Measurements from ENCODE around the gene MACROD2.

The MACROD2 gene

DNA sequence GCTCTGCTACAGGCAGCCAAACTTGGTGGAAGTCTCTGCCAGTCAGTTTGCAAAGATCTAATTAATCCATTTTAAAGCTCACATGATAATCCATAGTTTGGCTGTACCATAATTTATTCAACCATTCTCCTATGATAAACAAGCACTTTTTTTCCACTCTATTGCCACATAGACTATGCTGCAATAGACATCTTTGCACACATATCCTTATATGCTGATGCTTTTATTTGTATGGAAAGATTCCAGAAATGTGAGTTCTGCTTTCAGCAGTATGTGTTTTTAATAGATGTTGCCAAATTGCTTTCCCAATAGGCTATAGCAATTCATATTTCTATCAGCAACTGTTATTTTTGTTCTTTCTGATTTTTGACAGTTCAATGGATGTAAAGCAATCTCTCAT, 1950.0 kb downstream of the MACROD2 start:
- H3K27ac ChIP-seq (ENCODE audit: extremely low read depth, low read depth, low read length) = no peak overlapping the region
- CTCF ChIA-PET = interaction anchor here (1.5 kb wide), 1 partner anchor 15 kb away, joined by 4 read pairs; no protein-coding TSS in a partner anchor
- TF ChIP-seq, protein P1, sequence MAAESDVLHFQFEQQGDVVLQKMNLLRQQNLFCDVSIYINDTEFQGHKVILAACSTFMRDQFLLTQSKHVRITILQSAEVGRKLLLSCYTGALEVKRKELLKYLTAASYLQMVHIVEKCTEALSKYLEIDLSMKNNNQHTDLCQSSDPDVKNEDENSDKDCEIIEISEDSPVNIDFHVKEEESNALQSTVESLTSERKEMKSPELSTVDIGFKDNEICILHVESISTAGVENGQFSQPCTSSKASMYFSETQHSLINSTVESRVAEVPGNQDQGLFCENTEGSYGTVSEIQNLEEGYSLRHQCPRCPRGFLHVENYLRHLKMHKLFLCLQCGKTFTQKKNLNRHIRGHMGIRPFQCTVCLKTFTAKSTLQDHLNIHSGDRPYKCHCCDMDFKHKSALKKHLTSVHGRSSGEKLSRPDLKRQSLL (tag by site-specific recombination; IDR thresholded peaks at IDR 0.05) = no peak
- TF ChIP-seq GLI4 (tag by site-specific recombination; IDR thresholded peaks at IDR 0.05) (no peak), REPIN1 (tag by site-specific recombination; IDR thresholded peaks at IDR 0.05; ENCODE audit: low read depth) (no peak)
- no peaks in the 10 kb centered on the region for H3K4me1 ChIP-seq (ENCODE audit: control insufficient read depth, insufficient read depth, low read length)
- POLR2A ChIA-PET = no interaction called here
- H3K9me3 ChIP-seq (ENCODE audit: control insufficient read depth, insufficient read depth, low read depth, low read length) = no peaks in the 10 kb centered on the region
- H3K36me3 ChIP-seq (ENCODE audit: control insufficient read depth in 2 of 2, insufficient read depth in 1 of 2, low read length in 2 of 2) = no peaks in the 10 kb centered on the region
- no peak overlapping the region for H3K4me3 ChIP-seq (ENCODE audit: low read depth, low read length)

DNA sequence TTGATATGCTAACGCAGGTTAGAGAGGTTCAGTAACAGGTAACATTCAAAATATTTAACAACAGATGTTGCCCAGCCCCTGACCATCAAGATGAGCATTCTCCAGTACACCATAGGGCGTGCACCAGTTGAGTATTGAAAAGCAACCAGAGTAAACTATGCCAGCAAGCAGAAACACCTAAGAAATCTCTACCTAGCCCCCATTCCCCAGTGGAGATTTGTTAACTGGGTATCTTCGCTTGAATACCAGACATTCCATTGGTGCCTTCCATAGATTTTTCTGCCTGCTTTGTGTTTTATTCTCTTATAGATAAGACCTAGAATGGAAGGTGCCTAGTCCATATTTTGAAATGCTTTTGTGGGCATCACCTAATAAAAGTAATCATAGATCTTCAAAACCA, 1954.1 kb downstream of the MACROD2 start:
- Histone ChIP-seq H3K27ac (ENCODE audit: extremely low read depth, low read depth, low read length) (no peak overlapping the region), H3K36me3 (ENCODE audit: control insufficient read depth in 2 of 2, insufficient read depth in 1 of 2, low read length in 2 of 2) (no peaks in the 10 kb centered on the region), H3K4me1 (ENCODE audit: control insufficient read depth, insufficient read depth, low read length) (no peaks in the 10 kb centered on the region), H3K9me3 (ENCODE audit: control insufficient read depth, insufficient read depth, low read depth, low read length) (no peaks in the 10 kb centered on the region), H3K4me3 (ENCODE audit: low read depth, low read length) (no peak overlapping the region)
- POLR2A ChIA-PET = no interaction called here
- CTCF ChIA-PET = no interaction called here
- no peak for TF ChIP-seq GLIS1 (tag by site-specific recombination; IDR thresholded peaks at IDR 0.05)
- TF ChIP-seq ZNF324 (tag by site-specific recombination; IDR thresholded peaks at IDR 0.05) = no peak
- TF ChIP-seq ZNF175 (tag by site-specific recombination; IDR thresholded peaks at IDR 0.05) = no peak
- TF ChIP-seq ZNF394 (tag by site-specific recombination; IDR thresholded peaks at IDR 0.05; ENCODE audit: borderline replicate concordance) = no peak
- no peak for TF ChIP-seq ZNF660 (tag by site-specific recombination; IDR thresholded peaks at IDR 0.05)
- TF ChIP-seq HOXC10 (CRISPR knock-in tag; IDR thresholded peaks at IDR 0.05) = no peak
- no peak for TF ChIP-seq ZNF555 (tag by site-specific recombination; conservative IDR thresholded peaks at IDR 0.05)
- TF ChIP-seq, protein P2, sequence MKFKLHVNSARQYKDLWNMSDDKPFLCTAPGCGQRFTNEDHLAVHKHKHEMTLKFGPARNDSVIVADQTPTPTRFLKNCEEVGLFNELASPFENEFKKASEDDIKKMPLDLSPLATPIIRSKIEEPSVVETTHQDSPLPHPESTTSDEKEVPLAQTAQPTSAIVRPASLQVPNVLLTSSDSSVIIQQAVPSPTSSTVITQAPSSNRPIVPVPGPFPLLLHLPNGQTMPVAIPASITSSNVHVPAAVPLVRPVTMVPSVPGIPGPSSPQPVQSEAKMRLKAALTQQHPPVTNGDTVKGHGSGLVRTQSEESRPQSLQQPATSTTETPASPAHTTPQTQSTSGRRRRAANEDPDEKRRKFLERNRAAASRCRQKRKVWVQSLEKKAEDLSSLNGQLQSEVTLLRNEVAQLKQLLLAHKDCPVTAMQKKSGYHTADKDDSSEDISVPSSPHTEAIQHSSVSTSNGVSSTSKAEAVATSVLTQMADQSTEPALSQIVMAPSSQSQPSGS (tag by site-specific recombination; IDR thresholded peaks at IDR 0.05; ENCODE audit: low read depth) = no peak
- TF ChIP-seq ZNF184 (tag by site-specific recombination; IDR thresholded peaks at IDR 0.05) = no peak
- TF ChIP-seq ZFP37 (tag by site-specific recombination; IDR thresholded peaks at IDR 0.05) = no peak
- TF ChIP-seq, protein P3, sequence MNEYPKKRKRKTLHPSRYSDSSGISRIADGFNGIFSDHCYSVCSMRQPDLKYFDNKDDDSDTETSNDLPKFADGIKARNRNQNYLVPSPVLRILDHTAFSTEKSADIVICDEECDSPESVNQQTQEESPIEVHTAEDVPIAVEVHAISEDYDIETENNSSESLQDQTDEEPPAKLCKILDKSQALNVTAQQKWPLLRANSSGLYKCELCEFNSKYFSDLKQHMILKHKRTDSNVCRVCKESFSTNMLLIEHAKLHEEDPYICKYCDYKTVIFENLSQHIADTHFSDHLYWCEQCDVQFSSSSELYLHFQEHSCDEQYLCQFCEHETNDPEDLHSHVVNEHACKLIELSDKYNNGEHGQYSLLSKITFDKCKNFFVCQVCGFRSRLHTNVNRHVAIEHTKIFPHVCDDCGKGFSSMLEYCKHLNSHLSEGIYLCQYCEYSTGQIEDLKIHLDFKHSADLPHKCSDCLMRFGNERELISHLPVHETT (tag by site-specific recombination; IDR thresholded peaks at IDR 0.05) = no peak
- no peak for TF ChIP-seq ZNF530 (tag by site-specific recombination; IDR thresholded peaks at IDR 0.05; ENCODE audit: low read depth)
- TF ChIP-seq ZSCAN16 (tag by site-specific recombination; IDR thresholded peaks at IDR 0.05) = no peak
- TF ChIP-seq, protein P4, sequence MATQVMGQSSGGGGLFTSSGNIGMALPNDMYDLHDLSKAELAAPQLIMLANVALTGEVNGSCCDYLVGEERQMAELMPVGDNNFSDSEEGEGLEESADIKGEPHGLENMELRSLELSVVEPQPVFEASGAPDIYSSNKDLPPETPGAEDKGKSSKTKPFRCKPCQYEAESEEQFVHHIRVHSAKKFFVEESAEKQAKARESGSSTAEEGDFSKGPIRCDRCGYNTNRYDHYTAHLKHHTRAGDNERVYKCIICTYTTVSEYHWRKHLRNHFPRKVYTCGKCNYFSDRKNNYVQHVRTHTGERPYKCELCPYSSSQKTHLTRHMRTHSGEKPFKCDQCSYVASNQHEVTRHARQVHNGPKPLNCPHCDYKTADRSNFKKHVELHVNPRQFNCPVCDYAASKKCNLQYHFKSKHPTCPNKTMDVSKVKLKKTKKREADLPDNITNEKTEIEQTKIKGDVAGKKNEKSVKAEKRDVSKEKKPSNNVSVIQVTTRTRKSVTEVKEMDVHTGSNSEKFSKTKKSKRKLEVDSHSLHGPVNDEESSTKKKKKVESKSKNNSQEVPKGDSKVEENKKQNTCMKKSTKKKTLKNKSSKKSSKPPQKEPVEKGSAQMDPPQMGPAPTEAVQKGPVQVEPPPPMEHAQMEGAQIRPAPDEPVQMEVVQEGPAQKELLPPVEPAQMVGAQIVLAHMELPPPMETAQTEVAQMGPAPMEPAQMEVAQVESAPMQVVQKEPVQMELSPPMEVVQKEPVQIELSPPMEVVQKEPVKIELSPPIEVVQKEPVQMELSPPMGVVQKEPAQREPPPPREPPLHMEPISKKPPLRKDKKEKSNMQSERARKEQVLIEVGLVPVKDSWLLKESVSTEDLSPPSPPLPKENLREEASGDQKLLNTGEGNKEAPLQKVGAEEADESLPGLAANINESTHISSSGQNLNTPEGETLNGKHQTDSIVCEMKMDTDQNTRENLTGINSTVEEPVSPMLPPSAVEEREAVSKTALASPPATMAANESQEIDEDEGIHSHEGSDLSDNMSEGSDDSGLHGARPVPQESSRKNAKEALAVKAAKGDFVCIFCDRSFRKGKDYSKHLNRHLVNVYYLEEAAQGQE (tag by site-specific recombination; IDR thresholded peaks at IDR 0.05) = no peak
- TF ChIP-seq ZNF561 (tag by site-specific recombination; IDR thresholded peaks at IDR 0.05; ENCODE audit: borderline replicate concordance) = no peak
- TF ChIP-seq GFI1B (tag by site-specific recombination; IDR thresholded peaks at IDR 0.05) = no peak
- TF ChIP-seq ZFP69B (tag by site-specific recombination; IDR thresholded peaks at IDR 0.05) = no peak
- no peak for TF ChIP-seq ZNF654 (tag by site-specific recombination; IDR thresholded peaks at IDR 0.05; ENCODE audit: low read depth)
